Coronary artery (tissue), 2 donors: Measurements from ENCODE around the gene MRPS25.

Source experiments
- DNase-seq: peaks from one replicate; pipeline ENCODE4 v3.0.0-alpha.2; 2017; ENCODE audit warnings: low spot score
- H3K27ac ChIP-seq, 2 donors: fragments of 200-600 bp; sonication (generic); one replicate each; pipeline ENCODE4 v1.5.1; 2016 to 2019
- H3K4me3 ChIP-seq: fragments of 200-600 bp; sonication (generic); 2 replicates; pipeline ENCODE4 v1.5.1; 2016; ENCODE audit warnings: mild to moderate bottlenecking, moderate library complexity
- CTCF ChIP-seq: fragments of 200-600 bp; sonication (generic); IDR thresholded peaks from one replicate; pipeline ENCODE4 v1.5.1; 2019; ENCODE audit warnings: antibody characterized with exemption

Gene MRPS25

GRCh38 chr3:15064835-15065549 is at the start of gene MRPS25:
TSS of gene MRPS25 (minus strand) at chr3:15065315. CDS start at chr3:15065194, 121 bp downstream.
- DNase-seq = peak; percentile 91
- H3K4me3 ChIP-seq = peak within 1 kb of the TSS; percentile 96
- H3K27ac ChIP-seq = peak within 1 kb of the TSS; percentile 43 to 86
- no peak for TF ChIP-seq CTCF

DNA sequence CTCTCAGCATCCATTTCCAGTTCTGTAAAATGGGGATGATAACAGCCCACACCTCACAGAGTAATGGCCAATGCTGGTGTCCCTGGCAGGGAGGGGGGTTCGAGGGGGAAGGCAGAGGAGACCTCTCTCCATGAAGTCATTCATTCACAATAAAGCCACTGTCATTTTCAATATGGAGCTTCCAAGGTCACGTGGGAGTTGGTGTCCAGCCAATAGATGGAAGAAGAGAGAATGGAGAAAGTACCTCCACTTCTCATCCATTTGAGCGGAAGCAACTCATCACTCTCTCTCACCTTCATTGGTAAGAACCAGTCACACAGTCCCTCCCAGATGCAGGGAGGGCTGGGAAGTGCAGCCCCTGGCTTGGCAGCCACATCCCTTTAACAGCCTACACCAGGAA is 48.8 kb upstream of the MRPS25 start:
- no peak for TF ChIP-seq CTCF
- H3K4me3 ChIP-seq = no peak overlapping the region
- no peak overlapping the region for H3K27ac ChIP-seq
- DNase-seq = no peak

GRCh38 chr3:15113471-15113870 is 48.4 kb upstream of the MRPS25 start:
- no peak for DNase-seq
- Histone ChIP-seq H3K27ac (no peak overlapping the region), H3K4me3 (no peak overlapping the region)
- no peak for TF ChIP-seq CTCF

DNA sequence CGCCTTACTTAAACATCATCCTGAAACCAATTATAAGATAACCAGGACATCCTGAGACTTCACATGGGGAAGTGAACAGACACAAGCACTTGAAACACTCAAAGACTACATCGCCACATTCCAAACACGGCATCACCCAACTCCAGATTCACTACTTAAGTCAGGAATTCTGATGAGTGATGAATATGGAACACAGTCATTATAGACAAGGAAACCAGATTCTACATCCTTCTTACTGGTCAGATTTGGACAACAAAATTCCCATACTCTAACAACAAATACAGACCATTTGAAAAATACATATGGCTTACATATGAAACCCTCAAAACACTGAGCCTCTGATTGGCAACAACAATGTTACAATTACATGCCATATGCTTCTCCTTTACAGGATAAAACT is 46.9 kb upstream of the MRPS25 start:
- Histone ChIP-seq H3K4me3 (no peak overlapping the region), H3K27ac (no peak overlapping the region)
- no peak for TF ChIP-seq CTCF
- DNase-seq = no peak

GRCh38 chr3:15110206-15110605 is 45.1 kb upstream of the MRPS25 start:
- TF ChIP-seq CTCF = no peak
- DNase-seq = no peak
- H3K27ac ChIP-seq = no peak overlapping the region
- no peak overlapping the region for H3K4me3 ChIP-seq

- H3K27ac ChIP-seq = no peak overlapping the region
Measured at GRCh38 chr3:15108869-15109268, 43.8 kb upstream of the MRPS25 start.

More at GRCh38 chr3:15108869-15109268, 43.8 kb upstream of the MRPS25 start:
- DNase-seq = no peak
- TF ChIP-seq CTCF = no peak
- no peak overlapping the region for H3K4me3 ChIP-seq
